Fibroblast of lung (primary cell): ENCODE results near the gene RRAGB. TPM values are rescaled to one million over a fixed set of nuclear protein-coding genes. Genes with fewer than 3 reads are reported as not detected.

Source experiments
- DNase-seq, 2 donors: peaks; one replicate each; pipeline versions ENCODE4 v3.0.0 to v3.0.0-alpha.2; 2010; ENCODE audit warnings: low read depth in 2 of 2
- H2AFZ ChIP-seq: 2 replicates; pipeline ENCODE4 v1.5.1; 2012; ENCODE audit warnings: low read length, control low read depth, inconsistent platforms
- H3K27ac ChIP-seq: 2 replicates; pipeline ENCODE4 v1.5.1; 2011; ENCODE audit warnings: low read length, control low read depth; ENCODE audit not compliant: insufficient read depth
- H3K27me3 ChIP-seq: 2 replicates; pipeline ENCODE4 v1.5.1; 2011; ENCODE audit warnings: mild to moderate bottlenecking, low read length; ENCODE audit not compliant: control insufficient read depth, insufficient read depth
- H3K36me3 ChIP-seq: 2 replicates; pipeline ENCODE4 v1.5.1; 2011; ENCODE audit warnings: low read length; ENCODE audit not compliant: control insufficient read depth, insufficient read depth
- H3K4me1 ChIP-seq: 2 replicates; pipeline ENCODE4 v1.5.1; 2011; ENCODE audit warnings: low read length; ENCODE audit not compliant: control insufficient read depth, insufficient read depth; ENCODE audit errors: extremely low read depth
- H3K4me2 ChIP-seq: 2 replicates; pipeline ENCODE4 v1.5.1; 2011; ENCODE audit warnings: low read length, control low read depth; ENCODE audit not compliant: insufficient read depth; ENCODE audit errors: extremely low read depth
- H3K4me3 ChIP-seq, 4 experiments: fragments of 200-600 bp in 1 of 4; sonication (generic) in 1 of 4; replicated peaks in 1 of 4; 2 replicates each; pipeline ENCODE4 v1.5.1; 2011 to 2016; ENCODE audit warnings: low read length in 4 of 4, low read depth in 3 of 4, mild to moderate bottlenecking in 3 of 4, control low read depth in 2 of 4, inconsistent platforms in 1 of 4, mixed read lengths in 1 of 4; ENCODE audit not compliant: insufficient read depth in 1 of 4; ENCODE audit errors: control extremely low read depth in 1 of 4
- H3K79me2 ChIP-seq: 2 replicates; pipeline ENCODE4 v1.5.1; 2012; ENCODE audit warnings: mild to moderate bottlenecking, low read length, inconsistent platforms; ENCODE audit not compliant: control insufficient read depth, insufficient read depth
- H3K9ac ChIP-seq: 2 replicates; pipeline ENCODE4 v1.5.1; 2011; ENCODE audit warnings: mild to moderate bottlenecking, low read length, control low read depth; ENCODE audit not compliant: insufficient read depth
- H3K9me3 ChIP-seq: 2 replicates; pipeline ENCODE4 v1.5.1; 2012; ENCODE audit warnings: low read depth, low read length; ENCODE audit not compliant: control insufficient read depth, insufficient read depth
- H4K20me1 ChIP-seq: 2 replicates; pipeline ENCODE4 v1.5.1; 2011; ENCODE audit warnings: low read length; ENCODE audit not compliant: control insufficient read depth, insufficient read depth; ENCODE audit errors: extremely low read depth
- EZH2 ChIP-seq: IDR thresholded peaks from 2 replicates; pipeline ENCODE4 v1.5.1; 2012; ENCODE audit warnings: low read length, control low read depth, mild to moderate bottlenecking; ENCODE audit errors: missing control alignments
- polyA plus RNA-seq, 2 donors: library from polyadenylated mRNA; depleted of rRNA in 1 of 2; stranded (reverse) in 1 of 2; unstranded in 1 of 2; fragments of >200 nt; gene quantifications; 2 replicates each; pipeline ENCODE4 v1.2.1, GENCODE V29; 2011 to 2012; ENCODE audit warnings: missing spikeins in 1 of 2
- total RNA-seq: library from RNA; depleted of rRNA; stranded (reverse); fragments of >200 nt; gene quantifications from 2 replicates; pipeline ENCODE4 v1.2.1, GENCODE V29; 2014
- TF ChIP-seq, protein P1 (sequence below), 2 donors: IDR thresholded peaks in 1 of 2; conservative IDR thresholded peaks in 1 of 2; 1 replicate in 1 of 2; 2 replicates in 1 of 2; pipeline ENCODE4 v1.5.1; 2011 to 2012; ENCODE audit warnings: low read length in 2 of 2, control low read depth in 1 of 2, inconsistent platforms in 1 of 2, low read depth in 1 of 2, mild to moderate bottlenecking in 1 of 2

The RRAGB gene
- total and polyA plus RNA-seq, 2 donors (not counting 1 experiment from before 2014, with no cell fraction given): 36.5 to 57.6 TPM

DNA sequence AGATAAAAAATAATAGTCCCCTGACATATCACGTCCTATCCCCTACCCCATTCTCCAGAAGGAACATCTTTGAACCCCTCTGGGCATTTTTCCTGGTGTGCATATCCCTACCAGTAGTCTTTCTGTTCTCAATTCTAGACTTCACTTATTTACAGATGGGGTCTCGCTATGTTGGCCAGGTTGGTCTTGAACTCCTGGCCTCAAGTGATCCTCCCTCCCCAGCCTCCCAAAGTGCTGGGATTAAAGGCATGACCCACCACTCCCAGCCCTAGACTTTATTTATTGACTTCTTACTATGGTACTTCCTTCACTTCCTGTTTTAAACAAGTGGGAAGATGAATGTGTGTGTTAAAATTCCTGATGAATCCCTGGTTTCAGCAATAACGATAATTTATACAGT, 612 bp upstream of the RRAGB start:
- no peaks in the 10 kb centered on the region for H3K36me3 ChIP-seq
- H3K79me2 ChIP-seq: no peaks in the 10 kb centered on the region
- H3K9me3 ChIP-seq: no peaks in the 10 kb centered on the region
- no peak overlapping the region for H3K27ac ChIP-seq
- H3K9ac ChIP-seq: no peak overlapping the region
- H3K4me3 ChIP-seq: peak overlapping the region in 2 of 4 experiments; percentile 47 to 81
- no peak for TF ChIP-seq EZH2
- TF ChIP-seq, protein P1, sequence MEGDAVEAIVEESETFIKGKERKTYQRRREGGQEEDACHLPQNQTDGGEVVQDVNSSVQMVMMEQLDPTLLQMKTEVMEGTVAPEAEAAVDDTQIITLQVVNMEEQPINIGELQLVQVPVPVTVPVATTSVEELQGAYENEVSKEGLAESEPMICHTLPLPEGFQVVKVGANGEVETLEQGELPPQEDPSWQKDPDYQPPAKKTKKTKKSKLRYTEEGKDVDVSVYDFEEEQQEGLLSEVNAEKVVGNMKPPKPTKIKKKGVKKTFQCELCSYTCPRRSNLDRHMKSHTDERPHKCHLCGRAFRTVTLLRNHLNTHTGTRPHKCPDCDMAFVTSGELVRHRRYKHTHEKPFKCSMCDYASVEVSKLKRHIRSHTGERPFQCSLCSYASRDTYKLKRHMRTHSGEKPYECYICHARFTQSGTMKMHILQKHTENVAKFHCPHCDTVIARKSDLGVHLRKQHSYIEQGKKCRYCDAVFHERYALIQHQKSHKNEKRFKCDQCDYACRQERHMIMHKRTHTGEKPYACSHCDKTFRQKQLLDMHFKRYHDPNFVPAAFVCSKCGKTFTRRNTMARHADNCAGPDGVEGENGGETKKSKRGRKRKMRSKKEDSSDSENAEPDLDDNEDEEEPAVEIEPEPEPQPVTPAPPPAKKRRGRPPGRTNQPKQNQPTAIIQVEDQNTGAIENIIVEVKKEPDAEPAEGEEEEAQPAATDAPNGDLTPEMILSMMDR (conservative IDR thresholded peaks at IDR 0.05 in 1 of 2, IDR thresholded peaks at IDR 0.05 in 1 of 2; ENCODE audit: low read depth in 1 of 2, low read length in 2 of 2): no peak
- no peaks in the 10 kb centered on the region for H3K4me1 ChIP-seq
- H2AFZ ChIP-seq: peak overlapping the region; percentile 2
- no peaks in the 10 kb centered on the region for H4K20me1 ChIP-seq
- no peaks in the 10 kb centered on the region for H3K27me3 ChIP-seq
- no peak for DNase-seq
- H3K4me2 ChIP-seq: no peak overlapping the region

DNA sequence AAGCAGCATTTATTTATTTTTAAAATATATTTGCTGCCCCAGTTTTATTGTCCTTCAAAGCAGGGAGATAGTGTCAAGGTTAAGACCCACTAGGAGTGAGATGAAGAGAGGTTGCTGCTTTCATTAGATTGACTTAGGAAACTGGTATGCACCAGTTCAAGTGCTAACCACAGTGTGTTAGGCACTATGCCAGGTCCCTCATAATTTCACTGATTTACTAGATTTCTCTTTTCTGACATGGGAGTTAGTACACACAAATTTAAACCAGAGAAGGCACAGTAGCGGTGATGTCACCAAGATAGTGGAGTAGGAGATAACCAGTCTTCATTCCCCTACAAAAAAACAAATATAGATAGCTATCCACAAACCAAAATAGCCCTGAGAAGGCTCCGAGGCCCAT, 14.3 kb downstream of the RRAGB start:
- no peak for TF ChIP-seq EZH2
- TF ChIP-seq, protein P1 (conservative IDR thresholded peaks at IDR 0.05 in 1 of 2, IDR thresholded peaks at IDR 0.05 in 1 of 2; ENCODE audit: low read depth in 1 of 2, low read length in 2 of 2): no peak
- H3K79me2 ChIP-seq: no peaks in the 10 kb centered on the region
- H3K9ac ChIP-seq: no peak overlapping the region
- no peaks in the 10 kb centered on the region for H3K27me3 ChIP-seq
- no peak overlapping the region for H3K27ac ChIP-seq
- no peaks in the 10 kb centered on the region for H4K20me1 ChIP-seq
- H3K4me3 ChIP-seq: no peak overlapping the region
- H3K4me2 ChIP-seq: no peak overlapping the region
- H2AFZ ChIP-seq: no peak overlapping the region
- DNase-seq: peak in 1 of 2 donors; percentile 0
- no peaks in the 10 kb centered on the region for H3K9me3 ChIP-seq
- peaks cover 2% of the 10 kb centered on the region for H3K36me3 ChIP-seq
- no peaks in the 10 kb centered on the region for H3K4me1 ChIP-seq

DNA sequence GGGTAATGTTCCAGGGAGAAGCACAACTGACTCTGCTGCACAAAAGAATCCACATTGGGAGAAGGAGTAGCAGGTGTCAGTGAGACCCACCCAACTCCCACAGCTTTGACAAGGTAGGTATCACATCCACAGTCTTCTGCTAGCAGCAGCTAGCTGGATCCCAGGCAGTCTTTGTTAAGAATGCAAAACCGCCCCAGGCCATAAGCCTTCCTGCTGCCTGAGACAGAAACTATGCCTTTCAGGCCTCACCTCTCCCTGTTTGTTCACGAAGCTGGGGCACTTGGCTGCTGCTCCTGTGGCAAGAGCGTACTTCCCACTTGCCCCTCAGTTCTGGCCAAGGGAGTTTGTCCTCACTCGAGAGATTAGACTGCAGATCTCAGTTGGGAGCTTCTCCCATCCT, 21.4 kb downstream of the RRAGB start:
- H3K9me3 ChIP-seq: no peaks in the 10 kb centered on the region
- no peaks in the 10 kb centered on the region for H3K79me2 ChIP-seq
- H2AFZ ChIP-seq: no peak overlapping the region
- TF ChIP-seq EZH2: no peak
- TF ChIP-seq, protein P1 (conservative IDR thresholded peaks at IDR 0.05 in 1 of 2, IDR thresholded peaks at IDR 0.05 in 1 of 2; ENCODE audit: low read depth in 1 of 2, low read length in 2 of 2): no peak
- no peaks in the 10 kb centered on the region for H3K4me1 ChIP-seq
- no peaks in the 10 kb centered on the region for H4K20me1 ChIP-seq
- H3K27ac ChIP-seq: no peak overlapping the region
- H3K9ac ChIP-seq: no peak overlapping the region
- no peak overlapping the region for H3K4me2 ChIP-seq
- peaks cover 1% of the 10 kb centered on the region for H3K36me3 ChIP-seq
- H3K27me3 ChIP-seq: no peaks in the 10 kb centered on the region
- no peak for DNase-seq
- H3K4me3 ChIP-seq: no peak overlapping the region
